Spleen (tissue), 7 donors: ENCODE data around the gene CXXC5.
A peak's percentile ranks its signal among the peaks of the same experiment; 100 is the strongest.

Experiments
- POLR2A ChIP-seq, 3 donors: fragments of 450-650 bp; IDR thresholded peaks; one replicate each; pipeline ENCODE4 v1.5.1; 2017; ENCODE audit warnings: antibody characterized with exemption in 3 of 3, mild to moderate bottlenecking in 1 of 3
- POLR2AphosphoS5 ChIP-seq, 3 donors: sonication (generic); formaldehyde crosslinking; IDR thresholded peaks; one replicate each; pipeline ENCODE4 v1.5.1; 2017; ENCODE audit warnings: antibody characterized with exemption in 3 of 3
- TF ChIP-seq, protein P1 (sequence below), 11 experiments: fragments of 200-600 bp in 7 of 11; fragments of 450-650 bp in 4 of 11; sonication (generic) in 4 of 11; IDR thresholded peaks in 8 of 11; conservative IDR thresholded peaks in 3 of 11; 1 replicate in 7 of 11; 2 replicates in 4 of 11; pipeline versions ENCODE4 v1.4.0 to v1.8.0; 2016 to 2021; ENCODE audit warnings: antibody characterized with exemption in 11 of 11, inconsistent platforms in 4 of 11, mild to moderate bottlenecking in 1 of 11
- donor health status: DM: no; HTN: no; CAD: no; lungs with moderate emphysema.
- donor health status: DM: no; HTN: no; CAD: no.
- donor health status: DM: no; HTN: no; CAD: no.

DNA sequence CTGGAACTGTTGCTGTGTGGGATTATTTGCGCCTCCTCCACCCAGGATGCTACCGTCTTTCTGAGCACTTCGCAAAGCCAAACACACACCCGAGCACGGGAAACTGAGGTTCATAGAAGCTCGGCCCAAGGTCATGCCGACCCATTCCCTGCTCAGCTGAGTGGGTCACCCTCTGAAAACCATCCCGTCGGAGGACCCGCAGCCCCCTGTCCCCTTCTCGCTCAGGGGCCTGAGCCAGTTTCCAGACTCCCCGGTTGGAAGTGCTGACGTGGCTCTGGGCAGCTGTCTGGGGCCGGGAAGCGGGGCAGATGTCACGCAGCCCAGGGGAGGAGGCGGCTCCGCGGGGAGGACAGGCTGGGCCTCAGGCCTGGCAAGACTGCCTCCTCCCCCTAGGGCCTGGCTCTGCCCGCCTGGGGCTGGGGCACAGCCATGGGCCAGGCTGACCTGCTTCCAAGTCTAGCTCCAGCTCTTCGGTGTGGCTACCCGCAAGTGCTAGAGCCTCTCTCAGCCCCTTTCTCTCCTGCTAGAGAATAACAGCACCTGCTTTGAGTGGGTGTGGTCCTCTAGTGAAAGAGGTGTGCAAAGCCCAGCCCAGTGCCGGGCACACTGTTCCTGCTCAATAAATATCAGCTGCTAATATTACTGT, 9.9 kb upstream of the CXXC5 start:
- TF ChIP-seq, protein P1, sequence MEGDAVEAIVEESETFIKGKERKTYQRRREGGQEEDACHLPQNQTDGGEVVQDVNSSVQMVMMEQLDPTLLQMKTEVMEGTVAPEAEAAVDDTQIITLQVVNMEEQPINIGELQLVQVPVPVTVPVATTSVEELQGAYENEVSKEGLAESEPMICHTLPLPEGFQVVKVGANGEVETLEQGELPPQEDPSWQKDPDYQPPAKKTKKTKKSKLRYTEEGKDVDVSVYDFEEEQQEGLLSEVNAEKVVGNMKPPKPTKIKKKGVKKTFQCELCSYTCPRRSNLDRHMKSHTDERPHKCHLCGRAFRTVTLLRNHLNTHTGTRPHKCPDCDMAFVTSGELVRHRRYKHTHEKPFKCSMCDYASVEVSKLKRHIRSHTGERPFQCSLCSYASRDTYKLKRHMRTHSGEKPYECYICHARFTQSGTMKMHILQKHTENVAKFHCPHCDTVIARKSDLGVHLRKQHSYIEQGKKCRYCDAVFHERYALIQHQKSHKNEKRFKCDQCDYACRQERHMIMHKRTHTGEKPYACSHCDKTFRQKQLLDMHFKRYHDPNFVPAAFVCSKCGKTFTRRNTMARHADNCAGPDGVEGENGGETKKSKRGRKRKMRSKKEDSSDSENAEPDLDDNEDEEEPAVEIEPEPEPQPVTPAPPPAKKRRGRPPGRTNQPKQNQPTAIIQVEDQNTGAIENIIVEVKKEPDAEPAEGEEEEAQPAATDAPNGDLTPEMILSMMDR (IDR thresholded peaks at IDR 0.05 in 8 of 11, conservative IDR thresholded peaks at IDR 0.05 in 3 of 11), result no peak
- TF ChIP-seq POLR2A (IDR thresholded peaks at IDR 0.05), result no peak
- peak; percentile 65 to 78 (median 75) for TF ChIP-seq POLR2AphosphoS5 (IDR thresholded peaks at IDR 0.05)
